ENCODE results near the gene MAPK14. TPM values are rescaled to one million over a fixed set of nuclear protein-coding genes. Genes with fewer than 3 reads are reported as not detected.

Gene MAPK14
- total and polyA plus RNA-seq, 9 of the 15 experiments (the other 6 are each of a cell fraction or from before 2014, with no cell fraction given): 8.8 to 62.7 (median 35.5) TPM

GRCh38 chr6:36098920-36099647 lies 71.5 kb downstream of the MAPK14 start (continued):
- TF ChIP-seq, protein P1, sequence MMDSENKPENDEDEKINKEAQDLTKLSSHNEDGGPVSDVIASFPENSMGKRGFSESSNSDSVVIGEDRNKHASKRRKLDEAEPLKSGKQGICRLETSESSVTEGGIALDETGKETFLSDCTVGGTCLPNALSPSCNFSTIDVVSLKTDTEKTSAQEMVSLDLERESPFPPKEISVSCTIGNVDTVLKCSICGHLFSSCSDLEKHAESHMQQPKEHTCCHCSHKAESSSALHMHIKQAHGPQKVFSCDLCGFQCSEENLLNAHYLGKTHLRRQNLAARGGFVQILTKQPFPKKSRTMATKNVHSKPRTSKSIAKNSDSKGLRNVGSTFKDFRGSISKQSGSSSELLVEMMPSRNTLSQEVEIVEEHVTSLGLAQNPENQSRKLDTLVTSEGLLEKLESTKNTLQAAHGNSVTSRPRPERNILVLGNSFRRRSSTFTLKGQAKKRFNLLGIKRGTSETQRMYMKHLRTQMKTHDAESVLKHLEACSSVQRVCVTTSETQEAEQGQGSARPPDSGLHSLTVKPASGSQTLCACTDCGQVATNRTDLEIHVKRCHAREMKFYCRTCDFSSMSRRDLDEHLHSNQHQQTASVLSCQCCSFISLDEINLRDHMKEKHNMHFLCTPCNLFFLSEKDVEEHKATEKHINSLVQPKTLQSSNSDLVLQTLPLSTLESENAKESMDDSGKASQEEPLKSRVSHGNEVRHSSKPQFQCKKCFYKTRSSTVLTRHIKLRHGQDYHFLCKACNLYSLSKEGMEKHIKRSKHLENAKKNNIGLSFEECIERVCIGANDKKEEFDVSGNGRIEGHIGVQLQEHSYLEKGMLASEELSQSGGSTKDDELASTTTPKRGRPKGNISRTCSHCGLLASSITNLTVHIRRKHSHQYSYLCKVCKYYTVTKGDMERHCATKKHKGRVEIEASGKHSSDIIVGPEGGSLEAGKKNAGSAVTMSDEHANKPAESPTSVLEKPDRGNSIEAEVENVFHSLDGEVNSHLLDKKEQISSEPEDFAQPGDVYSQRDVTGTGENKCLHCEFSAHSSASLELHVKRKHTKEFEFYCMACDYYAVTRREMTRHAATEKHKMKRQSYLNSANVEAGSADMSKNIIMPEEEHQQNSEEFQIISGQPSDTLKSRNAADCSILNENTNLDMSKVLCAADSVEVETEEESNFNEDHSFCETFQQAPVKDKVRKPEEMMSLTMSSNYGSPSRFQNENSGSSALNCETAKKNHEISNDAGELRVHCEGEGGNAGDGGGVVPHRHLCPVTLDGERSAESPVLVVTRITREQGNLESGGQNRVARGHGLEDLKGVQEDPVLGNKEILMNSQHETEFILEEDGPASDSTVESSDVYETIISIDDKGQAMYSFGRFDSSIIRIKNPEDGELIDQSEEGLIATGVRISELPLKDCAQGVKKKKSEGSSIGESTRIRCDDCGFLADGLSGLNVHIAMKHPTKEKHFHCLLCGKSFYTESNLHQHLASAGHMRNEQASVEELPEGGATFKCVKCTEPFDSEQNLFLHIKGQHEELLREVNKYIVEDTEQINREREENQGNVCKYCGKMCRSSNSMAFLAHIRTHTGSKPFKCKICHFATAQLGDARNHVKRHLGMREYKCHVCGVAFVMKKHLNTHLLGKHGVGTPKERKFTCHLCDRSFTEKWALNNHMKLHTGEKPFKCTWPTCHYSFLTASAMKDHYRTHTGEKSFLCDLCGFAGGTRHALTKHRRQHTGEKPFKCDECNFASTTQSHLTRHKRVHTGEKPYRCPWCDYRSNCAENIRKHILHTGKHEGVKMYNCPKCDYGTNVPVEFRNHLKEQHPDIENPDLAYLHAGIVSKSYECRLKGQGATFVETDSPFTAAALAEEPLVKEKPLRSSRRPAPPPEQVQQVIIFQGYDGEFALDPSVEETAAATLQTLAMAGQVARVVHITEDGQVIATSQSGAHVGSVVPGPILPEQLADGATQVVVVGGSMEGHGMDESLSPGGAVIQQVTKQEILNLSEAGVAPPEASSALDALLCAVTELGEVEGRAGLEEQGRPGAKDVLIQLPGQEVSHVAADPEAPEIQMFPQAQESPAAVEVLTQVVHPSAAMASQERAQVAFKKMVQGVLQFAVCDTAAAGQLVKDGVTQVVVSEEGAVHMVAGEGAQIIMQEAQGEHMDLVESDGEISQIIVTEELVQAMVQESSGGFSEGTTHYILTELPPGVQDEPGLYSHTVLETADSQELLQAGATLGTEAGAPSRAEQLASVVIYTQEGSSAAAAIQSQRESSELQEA (IDR thresholded peaks at IDR 0.05; ENCODE audit: low read depth): no peak
- TF ChIP-seq GATAD2A (IDR thresholded peaks at IDR 0.05): no peak
- TF ChIP-seq PHB (CRISPR knock-in tag; IDR thresholded peaks at IDR 0.05): no peak
- TF ChIP-seq MAZ (CRISPR knock-in tag; conservative IDR thresholded peaks at IDR 0.05 in 1 of 2, IDR thresholded peaks at IDR 0.05 in 1 of 2): no peak
- no peak for TF ChIP-seq SRSF7 (optimal IDR thresholded peaks at IDR 0.05; ENCODE audit: low read depth, low read length)
- no peak for TF ChIP-seq ZKSCAN3 (CRISPR knock-in tag; IDR thresholded peaks at IDR 0.05)
- no peak for TF ChIP-seq CLOCK (CRISPR knock-in tag; IDR thresholded peaks at IDR 0.05; ENCODE audit: borderline replicate concordance)
- peak; percentile 96 for TF ChIP-seq ZNF592 (IDR thresholded peaks at IDR 0.05)
- TF ChIP-seq CHCHD3 (CRISPR knock-in tag; IDR thresholded peaks at IDR 0.05): no peak
- peak; percentile 15 for TF ChIP-seq TBP (optimal IDR thresholded peaks at IDR 0.05; ENCODE audit: low read depth, low read length)
